ENCODE results near the gene FOXD1.

Gene FOXD1

GRCh38 chr5:73422164-73422563 is 26.4 kb downstream of the FOXD1 start:
- DNase-seq (ENCODE audit: low read depth): no peak
- TF ChIP-seq, protein P1, sequence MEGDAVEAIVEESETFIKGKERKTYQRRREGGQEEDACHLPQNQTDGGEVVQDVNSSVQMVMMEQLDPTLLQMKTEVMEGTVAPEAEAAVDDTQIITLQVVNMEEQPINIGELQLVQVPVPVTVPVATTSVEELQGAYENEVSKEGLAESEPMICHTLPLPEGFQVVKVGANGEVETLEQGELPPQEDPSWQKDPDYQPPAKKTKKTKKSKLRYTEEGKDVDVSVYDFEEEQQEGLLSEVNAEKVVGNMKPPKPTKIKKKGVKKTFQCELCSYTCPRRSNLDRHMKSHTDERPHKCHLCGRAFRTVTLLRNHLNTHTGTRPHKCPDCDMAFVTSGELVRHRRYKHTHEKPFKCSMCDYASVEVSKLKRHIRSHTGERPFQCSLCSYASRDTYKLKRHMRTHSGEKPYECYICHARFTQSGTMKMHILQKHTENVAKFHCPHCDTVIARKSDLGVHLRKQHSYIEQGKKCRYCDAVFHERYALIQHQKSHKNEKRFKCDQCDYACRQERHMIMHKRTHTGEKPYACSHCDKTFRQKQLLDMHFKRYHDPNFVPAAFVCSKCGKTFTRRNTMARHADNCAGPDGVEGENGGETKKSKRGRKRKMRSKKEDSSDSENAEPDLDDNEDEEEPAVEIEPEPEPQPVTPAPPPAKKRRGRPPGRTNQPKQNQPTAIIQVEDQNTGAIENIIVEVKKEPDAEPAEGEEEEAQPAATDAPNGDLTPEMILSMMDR (IDR thresholded peaks at IDR 0.05; ENCODE audit: control insufficient read depth, extremely low read depth, insufficient read depth): no peak
- no peak overlapping the region for H3K4me3 ChIP-seq (ENCODE audit: low read depth, low read length)

DNA sequence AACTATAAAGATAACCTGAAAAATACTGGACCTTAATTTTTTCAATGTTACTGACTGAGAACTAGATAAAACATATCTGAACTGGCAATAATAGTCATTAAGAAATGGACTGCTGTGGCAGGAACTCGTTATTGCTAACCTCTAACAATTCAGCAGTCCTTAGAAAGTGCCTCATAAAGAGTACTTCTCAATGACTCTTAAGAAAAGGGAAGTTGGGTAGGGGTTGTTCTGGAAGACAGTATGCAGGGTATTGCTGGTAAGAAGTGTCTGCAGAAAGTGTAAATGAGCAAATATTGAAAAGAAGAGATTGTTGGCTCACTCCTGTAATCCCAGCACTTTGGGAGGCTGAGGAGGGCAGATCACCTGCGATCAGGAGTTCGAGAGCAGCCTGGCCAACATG is 27.9 kb downstream of the FOXD1 start:
- TF ChIP-seq, protein P1 (IDR thresholded peaks at IDR 0.05; ENCODE audit: control insufficient read depth, extremely low read depth, insufficient read depth): no peak
- no peak for DNase-seq (ENCODE audit: low read depth)

DNA sequence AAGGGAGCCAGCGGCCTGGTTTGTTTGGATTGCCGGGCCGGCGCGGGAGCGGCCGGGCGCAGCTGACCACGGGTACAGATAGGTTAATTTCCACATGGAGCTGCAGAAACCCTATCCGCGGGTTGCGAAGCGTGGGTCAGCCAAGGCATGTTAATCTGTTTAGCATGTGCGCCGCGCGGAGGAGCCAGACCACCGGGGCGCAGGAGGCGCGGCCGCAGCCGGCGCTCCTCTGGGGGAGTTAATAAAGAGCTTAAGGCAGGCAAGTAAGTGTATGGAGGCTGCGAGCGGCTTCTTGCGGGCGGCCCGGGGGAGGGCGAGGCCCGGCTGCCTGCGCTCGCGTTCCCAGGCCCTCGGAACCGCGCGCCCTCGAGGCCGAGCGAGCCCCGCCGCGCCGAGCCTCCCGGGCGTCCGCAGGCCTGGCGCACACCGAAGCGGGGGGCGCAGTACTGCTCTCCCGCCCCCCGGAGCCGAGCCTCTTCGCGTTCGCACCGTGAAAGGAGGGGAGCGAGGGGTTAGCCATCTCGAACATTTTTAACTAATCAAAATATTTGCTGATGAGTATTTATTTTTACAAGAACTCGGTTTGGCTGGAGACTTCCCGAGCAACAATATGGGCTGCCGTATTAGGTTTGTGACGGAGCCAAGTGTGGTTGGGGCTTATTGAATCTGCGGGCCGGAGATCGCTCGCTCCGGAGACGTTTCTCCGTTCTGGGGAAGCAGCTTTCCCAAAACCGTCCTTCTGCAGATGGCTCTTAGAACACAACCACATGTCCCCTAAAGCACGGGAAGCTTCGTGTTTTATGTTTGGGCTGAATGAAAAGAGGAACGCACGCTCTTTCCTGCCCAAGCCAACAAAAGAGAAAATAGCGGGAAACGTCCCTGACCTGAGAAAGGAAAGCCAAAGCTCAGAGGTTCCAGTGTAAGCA is 28.8 kb downstream of the FOXD1 start:
- TF ChIP-seq, protein P1 (IDR thresholded peaks at IDR 0.05; ENCODE audit: control insufficient read depth, extremely low read depth, insufficient read depth): no peak
- no peak for DNase-seq (ENCODE audit: low read depth)
- no peak overlapping the region for H3K4me3 ChIP-seq (ENCODE audit: low read depth, low read length)

More for the DNA sequence above, 27.9 kb downstream of the FOXD1 start:
- H3K4me3 ChIP-seq (ENCODE audit: low read depth, low read length): no peak overlapping the region

DNA sequence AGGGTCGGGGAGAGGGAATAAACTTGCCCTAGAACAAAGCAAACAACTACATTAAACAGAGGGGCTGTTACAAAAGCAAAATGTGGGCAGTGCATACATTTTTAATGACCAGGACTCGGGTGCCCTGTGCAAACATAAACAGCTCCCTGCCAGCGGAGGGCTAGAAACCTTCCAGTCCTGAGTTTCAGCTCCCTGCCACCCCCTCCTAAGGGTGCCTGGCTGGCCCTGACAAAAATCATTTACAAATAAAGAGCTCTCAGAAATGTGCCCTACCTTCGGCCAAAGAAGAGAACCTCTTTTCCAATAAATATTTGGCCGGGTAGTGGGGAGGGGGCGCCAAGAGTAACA is 29.5 kb downstream of the FOXD1 start:
- no peak for DNase-seq (ENCODE audit: low read depth)
- no peak overlapping the region for H3K4me3 ChIP-seq (ENCODE audit: low read depth, low read length)
- TF ChIP-seq, protein P1 (IDR thresholded peaks at IDR 0.05; ENCODE audit: control insufficient read depth, extremely low read depth, insufficient read depth): no peak

DNA sequence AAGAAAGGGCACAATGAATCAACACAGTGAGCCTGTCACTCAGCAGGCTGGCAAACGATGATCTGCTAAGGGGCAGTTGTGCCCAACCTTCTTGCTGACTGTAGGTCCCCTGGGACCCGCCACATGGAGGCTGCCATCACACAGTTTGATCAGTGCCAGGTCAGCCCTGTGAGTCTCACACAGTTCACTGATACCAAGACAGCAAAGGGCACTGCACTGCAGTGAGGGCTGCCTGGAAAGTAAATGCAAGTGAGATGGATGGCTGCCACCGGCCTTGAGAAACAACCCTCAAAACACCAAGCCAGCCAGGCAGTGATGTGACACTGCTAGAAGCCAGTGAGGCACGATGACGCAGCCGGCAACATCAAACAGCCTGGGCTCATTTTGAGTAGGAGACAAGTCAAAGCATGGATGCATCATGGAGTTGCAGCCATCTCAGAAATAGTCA is 30.3 kb downstream of the FOXD1 start:
- TF ChIP-seq, protein P1 (IDR thresholded peaks at IDR 0.05; ENCODE audit: control insufficient read depth, extremely low read depth, insufficient read depth): no peak
- no peak overlapping the region for H3K4me3 ChIP-seq (ENCODE audit: low read depth, low read length)
- DNase-seq (ENCODE audit: low read depth): no peak

DNA sequence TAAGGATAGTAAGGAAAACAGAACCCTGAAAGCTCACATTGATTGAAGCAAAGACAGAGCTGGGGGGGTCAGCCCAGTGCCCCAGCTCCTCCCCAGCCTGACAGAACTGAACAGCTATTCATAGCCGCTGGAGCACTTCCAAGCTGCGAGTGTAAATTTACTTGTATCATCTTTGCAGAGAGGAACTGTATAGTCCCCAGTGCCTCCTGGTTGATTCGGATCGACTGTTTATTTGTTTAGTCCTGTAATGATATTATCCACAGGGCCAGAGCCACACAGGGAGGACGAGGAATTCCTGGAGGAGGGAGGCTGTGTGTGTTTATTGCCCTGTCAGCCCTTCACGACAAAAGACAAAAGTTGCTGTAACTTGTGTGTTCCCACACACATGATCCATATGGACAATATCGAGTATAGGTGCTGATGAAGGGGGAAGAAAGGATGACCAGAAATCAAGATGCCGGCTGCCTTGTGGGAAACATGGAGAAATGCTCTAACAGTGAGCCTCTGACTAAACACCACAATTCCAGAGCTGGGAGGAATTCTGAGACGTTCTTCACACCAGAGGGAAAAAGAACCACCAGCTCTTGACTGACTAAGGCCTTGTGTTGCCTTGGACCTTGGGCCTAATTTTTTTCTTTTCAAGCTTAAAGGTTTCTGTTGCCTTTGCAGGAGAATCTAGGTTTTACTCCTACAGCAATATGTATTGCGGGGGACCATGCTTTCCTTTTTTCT is 31.1 kb downstream of the FOXD1 start:
- TF ChIP-seq, protein P1 (IDR thresholded peaks at IDR 0.05; ENCODE audit: control insufficient read depth, extremely low read depth, insufficient read depth): no peak
- no peak for DNase-seq (ENCODE audit: low read depth)
- H3K4me3 ChIP-seq (ENCODE audit: low read depth, low read length): no peak overlapping the region

Data from LNCaP clone FGC (cell line).